ENCODE data around the gene BTF3.

DNA sequence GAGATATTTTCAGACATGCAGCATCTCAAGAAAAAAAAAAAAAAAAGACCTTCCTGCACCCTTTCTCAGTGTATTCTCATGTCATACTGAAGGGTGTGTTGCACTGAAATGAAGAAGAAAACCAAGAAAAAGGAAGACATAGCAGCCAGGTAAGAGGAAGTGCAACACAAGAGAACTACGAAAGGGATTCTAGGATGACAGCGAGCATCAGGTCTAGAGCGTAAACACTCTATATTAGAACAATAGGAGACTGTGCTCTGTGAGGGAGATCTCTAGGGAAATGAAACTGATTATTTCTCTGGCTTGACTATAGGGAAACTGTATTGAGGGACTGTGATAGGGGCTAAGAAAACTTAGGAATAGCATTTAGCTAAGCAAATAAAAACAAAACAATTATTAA, 30.0 kb downstream of the BTF3 start:
- TF ChIP-seq CTCF (IDR thresholded peaks at IDR 0.05; ENCODE audit: borderline replicate concordance, extremely low read depth, low read length, poor library complexity, severe bottlenecking): no peak
- no peak for TF ChIP-seq EZH2 (IDR thresholded peaks at IDR 0.05; ENCODE audit: borderline replicate concordance, low read depth, low read length, severe bottlenecking)

All from DND-41 (cell line).